ENCODE data around the gene NFKB1.
"Not testable (repeated sequence)": the region's sequence is repeated elsewhere in the genome, so short reads cannot be mapped to it uniquely, and the experiment has no call there.

The NFKB1 gene

GRCh38 chr4:102500696-102501446 lies at the start of gene NFKB1:
TSS of gene NFKB1 (plus strand) at chr4:102501359. CDS start at chr4:102525519, 24,160 bp downstream.
- peak; percentile 64 for DNase-seq (ENCODE audit: low read depth)

- no peak for DNase-seq (ENCODE audit: low read depth)
Measured at GRCh38 chr4:102452854-102453253, 48.3 kb upstream of the NFKB1 start.

- DNase-seq (ENCODE audit: low read depth) = no peak
Measured at GRCh38 chr4:102453827-102454226, 47.3 kb upstream of the NFKB1 start.

GRCh38 chr4:102454268-102454667 lies 46.9 kb upstream of the NFKB1 start:
- no peak for DNase-seq (ENCODE audit: low read depth)

- DNase-seq (ENCODE audit: low read depth) = no peak
Measured at GRCh38 chr4:102454981-102455685, 46.0 kb upstream of the NFKB1 start.

GRCh38 chr4:102455750-102456149 lies 45.4 kb upstream of the NFKB1 start:
- no peak for DNase-seq (ENCODE audit: low read depth)

GRCh38 chr4:102466298-102466697 lies 34.9 kb upstream of the NFKB1 start:
- no peak for DNase-seq (ENCODE audit: low read depth)

- DNase-seq (ENCODE audit: low read depth) = no peak
Measured at GRCh38 chr4:102469806-102470205, 31.4 kb upstream of the NFKB1 start.

GRCh38 chr4:102472441-102473013 lies 28.6 kb upstream of the NFKB1 start:
- no peak for DNase-seq (ENCODE audit: low read depth)

- DNase-seq (ENCODE audit: low read depth) = no peak
Measured at GRCh38 chr4:102473476-102473875, 27.7 kb upstream of the NFKB1 start.

GRCh38 chr4:102474736-102475504 lies 26.2 kb upstream of the NFKB1 start:
- no peak for DNase-seq (ENCODE audit: low read depth)

- DNase-seq (ENCODE audit: low read depth) = no peak
Measured at GRCh38 chr4:102477657-102478056, 23.5 kb upstream of the NFKB1 start.

- DNase-seq (ENCODE audit: low read depth) = no peak
Measured at GRCh38 chr4:102478186-102478585, 23.0 kb upstream of the NFKB1 start.

GRCh38 chr4:102479832-102480231 lies 21.3 kb upstream of the NFKB1 start:
- not testable (repeated sequence) for DNase-seq (ENCODE audit: low read depth)

- DNase-seq (ENCODE audit: low read depth) = no peak
Measured at GRCh38 chr4:102483120-102483519, 18.0 kb upstream of the NFKB1 start.

GRCh38 chr4:102483990-102484692 lies 17.0 kb upstream of the NFKB1 start:
- not testable (repeated sequence) for DNase-seq (ENCODE audit: low read depth)

GRCh38 chr4:102492531-102493241 lies 8.5 kb upstream of the NFKB1 start:
- DNase-seq (ENCODE audit: low read depth) = no peak

- DNase-seq (ENCODE audit: low read depth) = no peak
Measured at GRCh38 chr4:102493257-102493656, 7.9 kb upstream of the NFKB1 start.

GRCh38 chr4:102493794-102494193 lies 7.4 kb upstream of the NFKB1 start:
- DNase-seq (ENCODE audit: low read depth) = no peak

GRCh38 chr4:102494603-102495002 lies 6.6 kb upstream of the NFKB1 start:
- no peak for DNase-seq (ENCODE audit: low read depth)

GRCh38 chr4:102497986-102498385 lies 3.2 kb upstream of the NFKB1 start:
- no peak for DNase-seq (ENCODE audit: low read depth)

Data from activated T-cell treated with anti-CD3 and anti-CD28 coated beads for 48 hours (primary cell).